LNCaP clone FGC (cell line): Measurements from ENCODE around the gene VPS50.

Source experiments
- DNase-seq: peaks from one replicate; pipeline ENCODE4 v3.0.0-alpha.2; 2011; ENCODE audit warnings: low read depth
- H3K4me3 ChIP-seq: 2 replicates; pipeline ENCODE4 v1.5.1; 2011; ENCODE audit warnings: mild to moderate bottlenecking, low read depth, low read length, control low read depth
- TF ChIP-seq, protein P1 (sequence below): IDR thresholded peaks from 2 replicates; pipeline ENCODE4 v1.5.1; 2012; ENCODE audit warnings: mild to moderate bottlenecking; ENCODE audit not compliant: control insufficient read depth, insufficient read depth; ENCODE audit errors: extremely low read depth

Gene VPS50

DNA sequence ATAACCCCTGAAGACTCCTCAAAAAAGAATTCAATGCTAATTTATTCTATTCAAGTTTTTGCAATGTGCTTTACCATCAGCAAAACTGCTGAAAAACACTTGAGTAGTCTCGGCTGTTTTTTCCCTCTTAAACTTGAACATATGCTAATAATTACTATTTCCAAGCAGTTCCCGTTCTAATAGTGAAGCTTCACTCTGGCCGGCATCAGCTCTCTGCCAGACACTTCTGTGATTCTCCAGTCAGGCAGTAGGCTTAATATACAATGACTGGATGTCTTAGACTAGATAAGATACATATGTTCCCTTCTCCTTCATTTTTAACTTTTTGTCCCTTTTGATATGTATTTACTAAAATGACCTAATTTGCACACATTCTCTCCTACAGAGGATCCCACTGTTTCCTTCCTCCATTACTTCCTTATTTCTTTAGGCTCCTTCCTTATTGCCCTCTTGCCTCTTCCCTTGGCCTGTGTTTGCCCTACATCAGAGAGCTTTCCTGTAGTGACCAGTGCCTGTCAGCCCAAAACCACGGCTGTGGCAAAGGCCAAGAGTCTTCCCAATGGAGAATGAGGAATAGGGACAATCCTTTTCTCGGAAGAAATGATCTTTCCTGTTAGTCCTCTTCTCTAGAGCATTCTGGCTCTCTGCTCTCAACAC lies 29.4 kb upstream of the VPS50 start:
- TF ChIP-seq, protein P1, sequence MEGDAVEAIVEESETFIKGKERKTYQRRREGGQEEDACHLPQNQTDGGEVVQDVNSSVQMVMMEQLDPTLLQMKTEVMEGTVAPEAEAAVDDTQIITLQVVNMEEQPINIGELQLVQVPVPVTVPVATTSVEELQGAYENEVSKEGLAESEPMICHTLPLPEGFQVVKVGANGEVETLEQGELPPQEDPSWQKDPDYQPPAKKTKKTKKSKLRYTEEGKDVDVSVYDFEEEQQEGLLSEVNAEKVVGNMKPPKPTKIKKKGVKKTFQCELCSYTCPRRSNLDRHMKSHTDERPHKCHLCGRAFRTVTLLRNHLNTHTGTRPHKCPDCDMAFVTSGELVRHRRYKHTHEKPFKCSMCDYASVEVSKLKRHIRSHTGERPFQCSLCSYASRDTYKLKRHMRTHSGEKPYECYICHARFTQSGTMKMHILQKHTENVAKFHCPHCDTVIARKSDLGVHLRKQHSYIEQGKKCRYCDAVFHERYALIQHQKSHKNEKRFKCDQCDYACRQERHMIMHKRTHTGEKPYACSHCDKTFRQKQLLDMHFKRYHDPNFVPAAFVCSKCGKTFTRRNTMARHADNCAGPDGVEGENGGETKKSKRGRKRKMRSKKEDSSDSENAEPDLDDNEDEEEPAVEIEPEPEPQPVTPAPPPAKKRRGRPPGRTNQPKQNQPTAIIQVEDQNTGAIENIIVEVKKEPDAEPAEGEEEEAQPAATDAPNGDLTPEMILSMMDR: no peak
- H3K4me3 ChIP-seq: no peak overlapping the region
- no peak for DNase-seq

DNA sequence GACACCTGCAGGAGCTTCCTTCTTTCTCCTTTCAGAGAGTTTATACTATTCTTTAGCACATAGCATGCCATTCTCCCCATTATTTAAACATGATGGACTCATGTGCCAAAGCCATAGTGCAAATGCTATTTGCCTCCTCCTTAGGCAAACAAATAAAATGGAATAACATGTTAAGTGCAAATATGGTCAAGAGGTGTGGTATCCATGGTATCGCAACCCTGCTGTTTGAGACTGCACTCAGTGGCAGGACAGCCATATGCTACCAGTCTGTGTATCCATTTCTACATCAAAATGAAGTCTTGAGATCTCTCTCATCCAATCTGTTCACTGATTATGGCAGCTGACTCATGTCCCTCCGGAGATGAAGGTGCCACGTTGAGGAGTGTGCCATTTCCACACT lies 28.7 kb upstream of the VPS50 start:
- DNase-seq: peak; percentile 91
- TF ChIP-seq, protein P1: no peak
- H3K4me3 ChIP-seq: no peak overlapping the region

GRCh38 chr7:93205046-93205445 lies 27.1 kb upstream of the VPS50 start:
- TF ChIP-seq, protein P1: no peak
- no peak overlapping the region for H3K4me3 ChIP-seq
- no peak for DNase-seq

GRCh38 chr7:93211228-93211818 lies 20.8 kb upstream of the VPS50 start:
- TF ChIP-seq, protein P1: no peak
- H3K4me3 ChIP-seq: no peak overlapping the region
- no peak for DNase-seq

DNA sequence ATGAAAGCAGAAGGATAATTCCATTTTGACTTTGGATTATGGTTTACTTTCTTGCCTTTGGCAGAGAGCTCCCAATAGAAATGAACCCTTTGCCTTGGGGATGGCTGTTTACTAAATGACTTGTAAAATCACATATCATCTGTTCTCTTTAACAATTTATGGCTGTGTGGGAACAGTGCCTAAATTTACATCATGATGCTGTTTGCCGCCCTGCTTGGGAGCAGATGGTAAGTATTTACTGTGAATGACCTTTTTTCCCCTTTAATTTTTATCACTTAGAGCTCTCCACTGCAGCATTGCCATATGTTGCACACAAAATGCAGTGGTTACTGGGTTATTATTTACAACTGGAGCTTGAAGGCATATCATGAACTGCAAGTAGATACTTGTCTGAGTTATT lies 19.3 kb upstream of the VPS50 start:
- DNase-seq: peak; percentile 69
- TF ChIP-seq, protein P1: no peak
- H3K4me3 ChIP-seq: no peak overlapping the region

GRCh38 chr7:93218997-93219827 lies 13.0 kb upstream of the VPS50 start:
- TF ChIP-seq, protein P1: no peak
- DNase-seq: no peak
- H3K4me3 ChIP-seq: no peak overlapping the region

- no peak for DNase-seq
- TF ChIP-seq, protein P1: no peak
- no peak overlapping the region for H3K4me3 ChIP-seq
Measured at GRCh38 chr7:93219868-93220267, 12.3 kb upstream of the VPS50 start.
